ENCODE measurements around the gene RNF17.

Gene RNF17

GRCh38 chr13:24858953-24859352, 95.0 kb downstream of the RNF17 start:
- DNase-seq (ENCODE audit: low spot score): no peak

GRCh38 chr13:24860770-24861169, 96.8 kb downstream of the RNF17 start:
- DNase-seq (ENCODE audit: low spot score): no peak

- DNase-seq (ENCODE audit: low spot score): no peak
These were observed 97.8 kb downstream of the RNF17 start for GRCh38 chr13:24861617-24862362.

DNA sequence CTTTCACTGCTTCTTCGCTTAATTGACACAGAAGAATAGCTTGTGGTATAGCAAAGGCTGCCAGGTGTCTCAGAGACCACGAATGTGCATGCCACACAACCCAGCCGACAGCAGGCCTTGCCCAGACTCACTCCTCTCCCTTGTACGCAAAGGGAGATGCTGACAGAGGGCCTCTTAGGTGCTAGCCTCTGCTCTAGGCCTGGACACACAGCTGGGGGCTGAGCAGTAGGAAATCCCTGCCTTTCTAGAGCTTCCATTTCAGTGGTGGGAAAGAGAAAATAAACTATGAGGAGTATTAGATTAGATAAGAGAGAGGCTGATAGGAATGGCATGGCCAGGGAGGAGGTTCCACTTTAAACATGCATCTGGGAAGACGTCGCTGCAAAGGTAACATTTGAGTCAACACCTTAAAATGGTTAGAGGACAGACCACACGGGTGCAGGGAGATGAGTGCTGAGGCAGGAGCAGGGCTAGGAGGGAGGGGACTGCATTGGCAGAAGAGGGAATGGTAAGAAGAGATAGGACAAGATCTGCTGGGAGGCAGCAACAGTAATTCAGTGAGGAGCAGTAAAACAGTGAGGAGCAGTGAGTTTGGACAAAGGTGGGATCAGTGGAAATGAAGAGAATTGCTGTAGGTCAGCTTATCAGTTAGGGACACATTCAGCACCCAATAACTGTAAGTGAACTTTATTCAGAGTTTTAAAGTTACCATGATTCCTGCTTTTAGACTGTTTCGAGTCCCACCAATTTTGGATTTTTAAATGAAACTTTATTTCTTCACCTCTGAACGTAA, 100.0 kb downstream of the RNF17 start:
- DNase-seq (ENCODE audit: low spot score): no peak

GRCh38 chr13:24864579-24864978, 100.6 kb downstream of the RNF17 start:
- no peak for DNase-seq (ENCODE audit: low spot score)

DNA sequence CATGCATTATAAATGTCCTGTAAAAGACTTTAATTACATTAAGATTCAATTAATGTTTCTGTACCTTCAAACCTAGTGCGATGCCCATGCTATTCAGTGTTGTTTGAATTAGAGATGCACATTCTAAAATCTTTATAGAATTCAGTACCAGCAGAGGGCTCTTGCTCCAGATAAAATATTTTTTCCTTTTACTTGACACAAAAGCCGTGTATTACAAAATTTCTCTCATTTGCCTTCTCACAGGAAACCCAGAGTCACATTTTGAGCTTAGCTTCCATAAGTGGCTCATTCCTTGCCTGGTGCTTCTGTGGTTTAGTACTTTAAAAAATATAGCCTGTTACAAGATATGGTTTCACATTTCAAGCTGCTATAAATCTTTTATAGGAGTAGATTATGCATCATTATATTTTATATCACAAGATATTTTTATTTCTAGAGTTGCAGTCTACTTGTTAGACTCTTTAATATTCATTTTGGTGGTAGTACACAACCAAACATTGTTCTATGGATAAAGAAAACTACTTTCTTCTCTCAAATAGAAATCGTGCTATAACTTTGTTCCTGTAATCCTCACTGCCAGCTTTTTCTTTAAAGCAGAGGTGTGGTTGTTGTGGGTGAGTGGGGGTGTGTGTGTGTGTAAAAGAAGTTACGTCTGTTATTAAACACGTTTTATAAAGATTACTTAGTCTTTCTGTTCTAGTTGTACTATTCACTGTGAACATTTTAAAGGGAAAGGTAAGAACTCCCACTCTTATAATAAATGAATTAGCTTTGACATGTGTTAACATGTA, 101.4 kb downstream of the RNF17 start:
- DNase-seq (ENCODE audit: low spot score): no peak

- no peak for DNase-seq (ENCODE audit: low spot score)
These were observed 102.5 kb downstream of the RNF17 start for GRCh38 chr13:24866488-24866887.

DNA sequence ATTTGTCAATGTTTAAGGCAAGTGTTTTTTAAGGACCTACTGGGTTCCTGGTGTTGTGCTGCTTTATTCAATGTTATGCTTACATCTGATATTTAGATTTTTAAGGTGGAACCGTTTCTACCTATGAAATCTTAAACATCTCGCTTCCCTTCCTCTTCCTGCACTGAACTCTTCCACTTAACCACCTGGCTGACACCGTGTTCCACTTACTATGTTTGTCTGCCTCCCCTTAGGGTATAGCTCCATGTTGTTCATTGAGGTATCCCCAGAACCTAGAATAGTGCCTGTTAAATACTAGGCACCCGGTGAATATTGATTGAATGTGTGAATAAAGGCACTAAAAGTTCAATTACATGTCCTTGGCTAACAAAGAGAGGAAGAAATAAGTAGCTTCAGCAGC, 104.9 kb downstream of the RNF17 start:
- DNase-seq (ENCODE audit: low spot score): no peak

DNA sequence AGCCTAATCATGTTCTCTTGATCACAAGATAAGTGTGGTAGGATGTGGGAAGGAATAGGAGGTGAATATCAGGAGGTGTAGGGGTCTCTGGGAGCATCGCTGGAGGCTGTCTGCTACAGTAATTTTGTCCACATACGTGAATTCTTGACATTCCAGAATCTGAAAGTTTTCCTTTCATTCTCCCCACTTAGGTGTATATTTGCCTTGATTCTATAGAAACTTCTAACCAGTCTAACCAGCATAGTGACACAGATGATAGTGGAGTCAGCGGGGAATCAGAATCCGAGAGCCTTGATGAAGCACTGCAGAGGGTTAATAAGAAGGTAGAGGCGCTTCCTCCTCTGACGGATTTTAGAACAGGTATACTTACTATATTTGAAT, 106.4 kb downstream of the RNF17 start:
- no peak for DNase-seq (ENCODE audit: low spot score)

DNA sequence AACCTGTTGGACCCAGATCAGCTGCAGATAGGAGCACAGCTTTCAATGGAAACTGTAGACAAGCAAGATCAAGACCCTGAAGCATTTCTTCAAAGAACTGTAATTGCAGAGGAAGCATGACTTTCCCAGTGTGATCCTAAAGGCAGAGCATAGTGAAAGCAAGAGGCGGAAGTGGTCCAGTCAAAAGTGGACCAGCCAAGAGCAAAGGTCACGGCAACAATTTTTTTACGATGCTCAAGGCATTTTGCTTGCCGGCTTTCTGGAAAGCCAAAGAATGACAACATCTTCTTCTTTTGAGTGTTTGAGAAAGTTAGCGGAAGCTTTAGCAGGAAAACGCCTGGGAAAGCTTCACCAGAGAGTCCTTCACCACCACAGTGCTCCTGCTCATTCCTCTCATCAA, 111.6 kb downstream of the RNF17 start:
- DNase-seq (ENCODE audit: low spot score): no peak

- DNase-seq (ENCODE audit: low spot score): no peak
These were observed 113.6 kb downstream of the RNF17 start for GRCh38 chr13:24877531-24877930.

- no peak for DNase-seq (ENCODE audit: low spot score)
These were observed 114.4 kb downstream of the RNF17 start for GRCh38 chr13:24878340-24878739.

DNA sequence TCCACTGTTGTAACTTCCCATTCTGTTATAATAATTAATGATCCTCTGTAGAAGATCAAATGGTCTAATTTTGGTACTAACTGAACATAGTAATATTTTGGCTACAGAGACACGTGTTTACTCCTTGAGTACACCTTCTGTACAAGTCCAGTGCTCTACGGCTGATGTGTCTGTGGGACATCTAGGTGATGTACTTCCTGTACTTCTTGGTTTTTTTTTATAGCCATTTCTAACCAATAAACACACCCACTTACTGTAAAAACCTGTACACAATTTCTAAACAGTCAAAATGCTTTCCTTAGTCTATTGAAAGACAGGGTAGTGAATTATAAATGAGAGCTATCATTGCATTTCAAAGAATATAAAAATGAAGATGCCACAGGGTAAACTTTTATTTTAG, 118.7 kb downstream of the RNF17 start:
- no peak for DNase-seq (ENCODE audit: low spot score)

GRCh38 chr13:24887759-24888158, 123.8 kb downstream of the RNF17 start:
- no peak for DNase-seq (ENCODE audit: low spot score)

GRCh38 chr13:24888291-24888931, 124.4 kb downstream of the RNF17 start:
- DNase-seq (ENCODE audit: low spot score): no peak

DNA sequence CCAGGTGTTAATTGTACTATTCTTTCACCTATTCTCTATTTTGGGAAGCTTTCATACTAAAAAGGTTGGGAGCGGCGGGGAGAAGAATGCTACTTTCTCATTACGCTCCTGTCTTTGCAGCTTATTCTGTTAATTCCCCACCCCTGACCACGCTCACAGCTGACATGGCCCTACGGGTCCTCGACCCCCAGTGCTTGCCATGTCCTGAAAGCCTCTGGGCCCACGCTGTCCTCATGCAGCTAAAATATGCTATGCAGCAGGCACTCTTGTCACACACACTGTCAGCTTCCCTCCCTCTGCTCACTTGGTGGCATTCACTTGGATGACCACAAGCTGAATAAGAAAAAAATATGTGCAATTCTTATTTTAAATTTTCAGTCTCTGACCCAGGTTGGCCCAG, 126.3 kb downstream of the RNF17 start:
- DNase-seq (ENCODE audit: low spot score): no peak

GRCh38 chr13:24891476-24892108, 127.6 kb downstream of the RNF17 start:
- DNase-seq (ENCODE audit: low spot score): no peak

DNA sequence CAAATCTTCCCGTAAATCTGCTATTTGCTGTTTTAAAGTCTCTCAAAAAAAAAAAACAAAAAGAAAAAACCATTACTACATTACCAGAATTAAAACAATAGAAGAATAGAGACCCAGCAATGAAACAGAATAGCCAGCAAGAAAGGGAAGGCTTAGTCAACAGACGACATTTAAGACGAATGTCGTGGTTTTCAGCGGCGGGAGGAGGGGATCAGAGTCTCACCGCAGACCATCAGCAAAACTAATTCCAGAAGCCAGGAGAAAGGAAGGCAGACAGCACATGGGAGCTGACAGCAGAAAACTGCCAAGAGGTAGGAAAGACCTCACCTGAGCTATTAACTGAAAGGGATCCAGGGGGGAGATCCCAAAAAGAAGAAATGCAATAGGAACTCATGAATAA, 128.9 kb downstream of the RNF17 start:
- no peak for DNase-seq (ENCODE audit: low spot score)

GRCh38 chr13:24893863-24894262, 129.9 kb downstream of the RNF17 start:
- DNase-seq (ENCODE audit: low spot score): no peak

DNA sequence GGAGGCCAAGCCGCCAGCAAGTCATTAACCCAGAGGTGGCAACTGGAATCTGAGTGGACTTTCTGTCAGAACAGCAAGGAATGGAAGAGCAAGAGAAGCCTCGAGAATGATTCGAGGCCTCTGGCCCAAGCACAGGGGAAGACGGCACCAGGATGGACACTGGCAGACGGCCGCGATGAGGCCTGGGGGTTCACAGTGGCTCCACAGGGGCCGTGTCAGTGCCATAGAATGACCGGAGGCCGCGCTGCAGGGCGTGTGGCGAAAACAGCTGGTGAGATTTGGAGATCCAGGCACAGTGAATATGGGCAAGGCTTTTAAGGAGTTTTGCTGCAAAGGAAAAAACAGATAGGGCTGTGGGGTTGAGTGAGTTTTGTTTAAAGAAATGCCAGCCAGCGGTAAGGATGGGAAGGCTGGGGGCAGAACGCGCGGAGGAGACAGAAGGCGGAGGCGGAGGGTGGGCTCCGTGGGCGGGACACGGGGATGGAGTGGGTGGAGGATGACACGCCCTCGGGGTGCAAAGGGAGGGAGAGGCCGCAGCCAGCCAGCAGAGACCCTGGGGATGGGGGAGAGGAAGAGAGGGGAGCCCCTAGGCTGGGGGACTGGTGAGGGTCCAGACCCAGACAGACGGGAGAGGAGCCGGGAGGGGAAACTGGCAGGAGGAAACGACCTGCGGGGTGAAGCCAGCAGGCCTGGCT, 130.5 kb downstream of the RNF17 start:
- DNase-seq (ENCODE audit: low spot score): no peak

DNA sequence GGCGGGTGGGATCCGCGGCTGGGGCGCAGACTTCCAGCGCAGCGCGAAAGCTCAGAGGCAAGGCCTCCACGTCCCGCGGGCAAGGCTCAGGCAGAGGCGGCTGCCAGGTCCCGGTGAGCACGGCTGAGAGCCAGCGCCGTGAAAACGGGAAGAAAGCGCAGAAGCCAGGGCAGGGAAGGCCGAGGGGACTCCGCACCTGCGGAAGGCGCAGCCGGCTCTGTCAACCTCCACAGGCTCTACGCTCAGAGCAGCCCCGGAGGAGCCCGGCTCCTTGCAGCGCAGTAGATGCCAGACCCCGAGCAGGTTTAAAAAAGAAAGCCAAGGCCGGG, 131.0 kb downstream of the RNF17 start:
- DNase-seq (ENCODE audit: low spot score): no peak

Measured in iPS-NIHi11 (cell line).